GM21619 (cell line): Measurements from ENCODE around the gene LRRC27.
"Not testable (repeated sequence)": the region's sequence is repeated elsewhere in the genome, so short reads cannot be mapped to it uniquely, and the experiment has no call there.

Experiments used
- ATAC-seq: cut with Tn5 transposase; IDR thresholded peaks from one replicate; pipeline ENCODE4 v1.9.1; 2021; ENCODE audit not compliant: unreplicated experiment

Gene LRRC27

DNA sequence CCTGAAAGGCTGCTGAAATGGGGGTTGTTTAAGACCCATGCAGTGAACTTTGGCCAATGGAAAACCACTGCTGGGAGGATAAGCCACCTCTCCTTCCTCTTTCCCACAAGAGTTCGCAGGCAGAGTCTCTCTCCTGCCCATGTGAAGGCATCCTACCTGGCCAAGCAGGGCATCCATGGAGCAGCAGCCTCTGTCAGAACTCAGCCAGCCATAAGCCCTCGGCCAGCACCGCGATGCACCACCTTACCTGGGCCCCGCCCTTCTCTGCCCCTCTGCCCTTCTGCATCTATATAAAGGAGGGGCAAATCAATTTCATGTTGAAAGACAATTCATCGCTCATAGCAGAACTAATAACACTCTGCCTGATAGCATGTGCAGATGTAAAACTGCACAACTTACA, 18.1 kb upstream of the LRRC27 start:
- no peak for ATAC-seq

DNA sequence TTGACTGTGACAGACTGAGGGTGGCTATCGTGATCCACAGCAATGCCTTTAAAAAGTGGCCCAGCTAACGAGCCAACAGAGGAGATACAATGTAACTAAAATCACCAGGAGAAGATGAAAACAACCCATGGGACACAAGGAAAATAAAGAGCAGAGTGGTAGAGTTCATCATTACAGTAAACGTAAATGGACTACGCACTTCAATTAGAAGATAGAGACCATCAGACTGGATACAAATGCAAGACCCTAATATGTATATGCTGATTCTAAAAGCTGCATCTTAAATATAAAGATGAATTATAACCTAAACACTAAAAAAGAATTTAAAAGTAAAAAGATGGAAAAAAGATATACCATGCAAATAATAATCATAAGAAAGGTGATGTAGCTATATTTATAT, 17.7 kb upstream of the LRRC27 start:
- no peak for ATAC-seq

DNA sequence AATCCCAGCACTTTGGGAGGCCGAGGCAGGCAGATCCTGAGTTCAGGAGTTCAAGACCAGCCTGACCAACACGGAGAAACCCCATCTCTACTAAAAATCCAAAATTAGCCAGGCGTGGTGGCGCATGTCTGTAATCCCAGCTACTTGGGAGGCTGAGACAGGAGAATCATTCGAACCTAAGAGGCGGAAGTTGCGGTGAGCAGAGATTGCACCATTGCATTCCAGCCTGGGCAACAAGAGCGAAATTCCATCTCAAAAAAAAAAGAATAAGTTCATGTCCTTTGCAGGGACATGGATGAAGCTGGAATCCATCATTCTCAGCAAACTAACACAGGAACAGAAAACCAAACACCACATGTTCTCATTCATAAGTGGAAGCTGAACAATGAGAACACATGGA, 17.1 kb upstream of the LRRC27 start:
- ATAC-seq, result not testable (repeated sequence)

DNA sequence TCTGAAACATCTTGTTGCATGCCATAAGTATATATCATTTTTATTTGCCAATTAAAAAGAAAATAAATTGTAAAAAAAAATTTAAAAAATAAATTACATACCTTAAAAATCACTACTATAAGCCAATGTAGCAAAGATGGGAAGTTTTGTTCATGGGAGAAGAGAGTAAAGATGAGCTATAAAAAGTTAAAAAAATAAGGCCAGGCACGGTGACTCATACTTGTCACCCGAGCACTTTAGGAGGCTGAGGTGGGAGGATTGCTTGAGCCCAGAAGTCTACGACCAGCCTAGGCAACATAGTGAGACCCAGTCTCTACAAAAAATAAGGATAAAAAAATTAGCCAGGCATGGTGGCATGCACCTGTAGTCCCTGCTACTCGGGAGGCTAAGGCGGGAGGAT, 15.9 kb upstream of the LRRC27 start:
- ATAC-seq, result no peak

DNA sequence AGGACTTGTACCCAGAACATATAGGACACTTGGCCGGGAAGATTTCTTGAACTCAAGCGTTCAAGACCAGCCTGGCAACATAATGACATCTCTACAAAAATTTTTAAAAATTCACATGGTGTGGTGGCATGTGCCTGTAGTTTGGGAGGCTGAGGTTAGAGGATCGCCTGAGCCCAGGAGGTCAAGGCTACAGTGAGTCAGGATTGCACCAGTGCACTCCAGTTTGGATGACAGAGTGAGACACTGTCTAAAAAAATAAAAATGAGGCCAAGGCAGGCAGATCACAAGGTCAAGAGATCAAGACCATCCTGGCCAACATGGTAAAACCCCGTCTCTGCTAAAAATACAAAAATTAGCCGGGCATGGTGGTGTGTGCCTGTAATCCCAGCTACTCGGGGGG, 14.5 kb upstream of the LRRC27 start:
- not testable (repeated sequence) for ATAC-seq

DNA sequence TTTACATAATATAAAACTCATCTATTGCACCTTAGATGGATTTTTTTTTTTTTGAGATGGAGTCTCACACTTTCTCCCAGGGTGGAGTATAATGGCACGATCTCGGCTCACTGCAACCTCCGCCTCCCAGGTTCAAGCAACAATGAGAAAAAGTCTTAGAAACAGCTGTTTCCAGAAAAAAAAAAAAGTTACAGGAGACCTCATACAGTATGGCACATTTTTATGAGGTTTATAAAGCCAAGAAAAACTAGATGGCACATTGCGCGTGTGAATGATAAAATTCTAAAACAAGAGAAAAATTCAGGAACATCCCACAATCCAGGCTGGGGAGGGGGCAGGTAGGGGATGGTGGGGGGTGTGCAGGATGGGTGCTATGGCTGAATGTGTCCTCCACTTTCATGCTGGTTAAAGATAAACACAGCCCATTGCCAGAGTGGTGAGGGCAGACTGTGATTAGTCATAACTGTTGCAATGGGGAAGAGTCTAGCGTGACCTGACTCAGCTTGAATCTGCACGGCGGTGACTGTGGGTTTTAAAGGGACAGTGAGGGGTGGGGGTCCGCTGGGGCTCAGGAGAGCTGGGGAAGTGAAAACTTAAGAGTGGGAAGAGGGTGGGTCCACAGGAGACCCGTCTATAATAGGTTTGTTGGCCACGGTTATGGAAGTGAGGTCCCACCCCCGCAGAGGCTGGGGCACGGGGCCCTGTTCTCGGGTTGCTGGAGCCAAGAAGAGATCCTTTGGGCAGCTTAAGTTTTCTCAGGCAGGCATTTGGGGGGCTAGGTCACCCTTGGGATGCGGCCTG, 11.9 kb upstream of the LRRC27 start:
- peak; percentile 99 for ATAC-seq

DNA sequence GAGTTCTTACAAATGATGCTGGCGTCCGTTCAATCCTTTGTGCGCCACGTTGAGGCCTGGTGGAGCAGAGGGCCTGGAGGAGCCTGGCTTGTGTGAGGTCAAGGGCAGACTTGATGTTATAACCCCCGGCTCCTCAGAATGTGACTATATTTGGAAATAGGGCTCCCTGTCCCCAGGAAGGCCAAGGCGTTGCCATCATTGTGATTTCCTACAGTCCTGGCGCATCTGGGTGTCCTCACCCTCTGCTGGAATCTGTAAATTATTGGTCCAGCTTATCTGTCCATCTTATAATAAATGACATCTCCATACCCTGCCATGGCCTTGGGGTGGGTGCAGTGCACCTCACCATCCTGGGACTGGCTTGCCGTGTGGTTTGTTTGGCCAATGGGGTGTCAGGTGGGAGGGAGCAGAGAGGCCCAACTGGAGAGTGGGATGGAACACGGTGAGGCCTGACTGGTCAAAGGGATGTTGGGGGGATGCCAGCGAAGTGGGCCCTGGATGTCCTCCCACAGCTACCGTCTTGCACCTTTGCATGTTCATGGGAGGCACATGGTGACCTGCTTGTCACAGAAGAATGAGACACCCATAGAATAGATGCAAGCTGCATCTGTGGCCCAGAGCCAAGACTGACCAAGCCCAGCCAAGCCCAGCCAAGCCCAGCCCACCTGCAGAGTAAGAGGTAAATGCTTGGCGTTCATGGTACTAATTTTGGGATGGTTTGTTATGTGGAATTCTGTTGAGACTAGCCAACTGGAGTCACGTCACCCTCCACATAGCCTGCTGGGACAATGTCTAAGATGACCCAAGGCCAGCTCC, 11.1 kb upstream of the LRRC27 start:
- no peak for ATAC-seq

DNA sequence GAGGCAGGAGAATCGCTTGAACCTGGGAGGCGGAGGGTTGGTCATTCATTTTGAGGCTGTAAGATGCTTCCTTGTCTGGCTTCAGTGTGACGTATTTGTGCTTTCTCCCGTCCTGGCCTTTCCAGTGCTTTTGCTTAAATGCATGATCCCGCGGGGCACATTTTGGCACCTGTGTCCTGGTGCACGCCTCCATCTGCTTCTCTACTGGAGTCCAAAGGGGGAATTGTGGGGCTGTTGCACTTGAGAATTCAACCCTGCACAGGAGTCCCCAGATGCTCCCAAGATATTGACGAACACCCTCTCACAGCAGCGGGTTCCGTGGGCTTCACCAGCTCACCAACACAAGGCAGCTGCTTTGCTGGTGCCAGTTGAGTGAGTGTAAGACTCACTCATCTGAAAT, 10.3 kb upstream of the LRRC27 start:
- ATAC-seq, result no peak

DNA sequence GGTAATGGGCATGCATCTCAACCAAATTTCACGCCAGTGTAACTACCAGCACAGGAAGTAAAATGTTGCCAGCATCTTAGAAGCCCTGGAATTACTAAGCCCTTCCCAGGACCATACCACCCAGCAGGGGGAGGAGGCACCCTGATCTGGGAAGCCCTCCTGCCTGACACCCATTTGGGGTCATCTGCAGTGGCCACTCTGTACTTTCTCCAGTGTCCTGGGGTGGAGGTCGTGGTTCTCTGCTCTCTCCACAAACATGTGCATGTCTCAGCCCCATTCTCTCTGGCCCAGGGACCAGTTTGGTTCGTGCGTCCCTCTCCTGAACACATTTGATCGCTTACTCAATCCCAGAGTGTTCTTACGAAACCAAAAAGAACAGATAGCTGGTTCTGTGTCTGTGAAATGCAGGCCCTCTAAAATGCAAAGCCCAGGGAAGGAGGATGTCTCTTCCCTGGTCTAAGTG, 9.4 kb upstream of the LRRC27 start:
- no peak for ATAC-seq

DNA sequence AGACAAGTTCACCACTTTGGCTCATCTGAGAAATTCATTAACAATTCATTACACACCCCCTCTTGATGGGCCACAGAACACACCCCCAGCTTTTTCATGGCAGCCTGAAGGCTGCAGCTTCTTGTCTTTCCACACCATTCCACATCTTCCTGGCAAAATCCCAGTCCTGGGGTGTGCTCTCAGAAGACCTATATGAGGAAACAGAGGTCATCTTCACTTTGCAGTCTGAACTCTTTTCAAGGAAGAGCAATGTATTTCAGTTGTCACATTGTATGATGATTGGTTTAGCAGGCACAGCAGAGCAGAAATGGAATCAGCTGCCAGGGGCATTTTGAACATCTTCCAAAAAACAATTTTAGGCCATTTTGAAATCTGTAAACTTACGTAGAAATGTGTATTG, 7.8 kb upstream of the LRRC27 start:
- ATAC-seq, result no peak

DNA sequence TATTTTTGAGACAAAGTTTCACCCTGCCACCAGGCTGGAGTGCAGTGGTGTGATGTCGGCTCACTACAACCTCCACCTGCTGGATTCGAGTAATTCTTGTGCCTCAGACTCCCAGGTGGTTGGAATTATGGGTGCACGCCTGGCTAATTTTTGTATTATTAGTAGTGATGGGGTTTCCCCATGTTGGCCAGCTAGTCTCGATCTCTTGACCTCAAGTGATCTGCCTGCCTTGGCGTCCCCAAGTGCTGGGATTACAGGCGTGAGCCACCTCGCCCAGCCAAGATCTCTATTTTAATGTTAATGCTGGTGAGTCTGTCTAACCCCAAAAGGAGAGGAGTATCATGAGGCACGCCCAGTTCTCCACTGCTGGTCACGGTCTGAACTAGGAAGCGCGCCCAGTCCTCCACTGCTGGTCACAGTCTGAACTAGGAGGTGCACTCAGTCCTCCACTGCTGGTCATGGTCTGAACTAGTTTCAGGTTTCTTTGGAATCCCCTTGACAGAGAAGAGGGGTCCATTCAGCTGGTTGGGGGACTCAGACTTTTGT, 5.6 kb upstream of the LRRC27 start:
- ATAC-seq, result no peak

DNA sequence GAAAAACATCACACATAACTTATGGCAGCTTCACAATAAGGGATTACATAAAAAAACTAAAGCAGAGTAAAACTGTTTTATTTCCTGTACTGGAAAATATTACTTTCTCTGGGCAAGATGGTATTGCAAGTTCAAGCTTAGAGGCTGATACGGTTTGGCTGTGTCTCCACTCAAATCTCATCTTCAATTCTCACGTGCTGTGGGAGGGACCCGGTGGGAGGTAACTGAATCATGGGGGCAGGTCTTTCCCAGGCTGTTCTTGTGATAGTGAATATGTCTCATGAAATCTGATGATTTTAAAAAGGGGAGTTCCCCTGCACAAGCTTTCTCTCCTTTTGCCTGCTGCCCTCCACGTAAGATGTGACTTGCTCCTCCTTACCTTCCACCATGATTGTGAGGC, 5.1 kb upstream of the LRRC27 start:
- ATAC-seq, result no peak

DNA sequence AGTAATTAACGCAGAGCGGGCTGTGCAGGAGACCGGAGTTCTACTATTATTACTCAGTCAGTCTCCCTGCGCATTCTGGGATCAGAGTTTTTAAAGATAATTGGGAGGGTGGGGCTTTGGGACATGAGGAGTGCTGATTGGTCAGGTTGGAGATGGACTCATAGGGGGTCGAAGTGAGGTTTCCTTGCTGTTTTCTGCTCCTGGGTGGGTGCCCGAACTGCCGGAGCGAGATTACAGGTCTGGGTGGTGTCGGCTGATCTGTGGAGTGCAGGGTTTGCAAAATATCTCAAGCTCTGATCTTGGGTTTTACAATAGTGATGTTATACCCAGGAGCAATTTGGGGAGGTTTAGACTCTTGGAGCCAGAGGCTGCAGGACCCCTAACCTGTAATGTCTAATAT, 3.9 kb upstream of the LRRC27 start:
- ATAC-seq, result no peak

DNA sequence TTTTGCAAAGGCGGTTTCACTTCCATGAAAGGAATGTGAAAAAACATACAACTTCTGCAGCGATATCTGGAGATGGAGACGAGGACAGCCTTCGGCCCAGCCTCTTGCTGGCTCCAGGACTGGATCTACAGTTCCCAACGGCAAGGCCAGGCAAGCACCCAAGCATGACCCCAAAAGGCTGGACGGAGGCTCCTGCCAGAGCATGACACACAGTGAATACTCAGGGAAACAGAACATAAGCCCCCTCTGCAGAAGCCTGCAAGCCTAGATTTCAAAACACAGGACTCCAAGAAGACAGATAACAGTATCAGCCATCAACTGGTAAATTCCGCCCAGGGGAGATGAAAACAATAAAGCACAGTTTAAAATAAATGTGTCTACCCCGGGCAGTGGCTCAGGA, 3.3 kb upstream of the LRRC27 start:
- ATAC-seq, result no peak

DNA sequence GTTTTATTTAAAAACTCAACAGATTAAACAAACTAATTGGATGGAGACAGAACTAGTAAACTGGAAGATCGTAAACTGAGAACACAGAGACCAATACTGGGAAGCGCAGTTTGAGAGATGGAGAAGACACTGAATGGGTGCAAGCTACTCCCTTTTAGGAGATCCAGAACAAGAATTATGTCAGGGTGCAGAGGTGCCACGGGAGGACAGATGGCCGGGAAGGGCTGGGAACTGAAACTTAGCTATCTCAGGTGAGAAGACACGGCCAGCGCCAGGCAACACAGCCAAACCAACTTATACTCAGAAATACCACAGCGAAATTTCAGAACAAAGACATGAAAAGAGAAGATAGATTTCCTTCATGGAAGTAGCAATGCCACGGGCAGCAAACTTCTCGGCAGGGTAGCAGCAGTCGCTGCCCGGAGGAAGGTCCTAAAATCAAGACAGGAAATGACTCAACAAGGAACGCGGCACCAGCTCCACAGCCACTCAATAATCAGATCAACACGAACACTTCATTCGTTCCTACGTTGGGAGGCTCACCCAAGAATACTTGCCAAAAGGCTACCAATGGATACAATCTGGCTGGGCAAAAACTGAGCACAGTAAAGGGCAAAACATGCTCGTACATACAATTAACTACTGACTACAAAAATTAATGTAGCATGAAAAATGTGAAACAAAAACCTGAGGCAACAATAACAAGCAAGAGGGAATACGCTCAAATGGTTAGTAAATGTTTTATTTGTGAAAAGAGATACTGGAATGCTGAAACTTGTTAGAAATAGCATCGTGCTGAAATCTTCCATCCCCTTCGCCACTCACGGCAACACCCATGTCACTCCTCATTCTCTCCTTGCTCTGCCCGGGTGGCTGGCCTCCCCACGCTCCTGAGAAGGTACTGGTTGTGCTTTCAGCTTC, 2.2 kb upstream of the LRRC27 start:
- ATAC-seq, result peak; percentile 17

DNA sequence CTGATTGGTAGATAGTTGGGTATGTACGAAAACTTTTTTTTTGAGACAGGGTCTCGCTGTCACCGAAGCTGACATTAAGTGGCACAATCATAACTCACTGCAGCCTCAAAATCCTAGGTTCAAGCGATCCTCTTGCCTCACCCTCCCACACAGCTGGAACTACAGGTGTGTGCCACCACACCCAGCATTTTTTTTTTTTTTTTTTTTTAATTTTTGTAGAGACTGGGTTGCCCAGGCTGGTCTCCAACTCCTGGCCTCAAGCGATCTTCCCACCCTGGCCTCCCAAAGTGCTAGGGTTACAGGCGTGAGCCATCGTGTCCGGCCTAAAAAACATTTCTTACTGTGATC, 1.5 kb upstream of the LRRC27 start:
- ATAC-seq, result no peak

DNA sequence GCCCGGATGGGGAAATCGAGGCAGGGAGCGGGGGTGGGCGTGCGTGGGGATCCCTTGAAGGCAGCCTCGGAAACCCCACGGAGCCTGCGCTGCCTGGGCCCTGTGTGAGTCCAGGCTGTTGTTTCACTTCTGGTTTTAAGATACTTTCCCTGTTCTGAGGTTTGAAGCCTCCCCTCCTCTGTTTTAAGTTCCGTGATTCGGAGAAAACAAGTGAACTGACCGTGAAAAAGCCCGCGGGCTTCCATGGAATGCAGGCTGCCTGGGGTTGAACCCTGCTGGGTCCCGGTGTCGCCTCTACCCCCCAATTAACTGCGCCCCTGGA, 401 bp downstream of the LRRC27 start:
- ATAC-seq, result peak; percentile 36

DNA sequence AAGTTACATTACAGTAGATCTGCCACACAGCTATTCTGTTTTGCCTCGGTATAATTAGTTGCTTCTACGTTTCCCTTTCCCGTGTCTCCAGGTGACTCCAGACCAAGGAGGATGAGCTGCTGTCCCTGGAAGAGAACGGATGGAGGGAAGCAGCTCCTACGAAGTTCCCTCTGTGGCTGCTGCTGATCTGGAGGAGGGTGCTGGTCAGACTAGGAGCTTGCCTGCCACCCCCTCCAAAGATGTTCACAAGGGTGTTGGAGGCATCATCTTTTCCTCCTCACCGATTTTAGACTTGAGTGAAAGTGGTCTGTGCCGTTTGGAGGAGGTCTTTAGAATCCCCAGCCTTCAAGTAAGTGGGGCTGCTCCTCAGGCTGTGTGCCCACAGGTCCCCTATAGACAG, 1.4 kb downstream of the LRRC27 start:
- no peak for ATAC-seq

DNA sequence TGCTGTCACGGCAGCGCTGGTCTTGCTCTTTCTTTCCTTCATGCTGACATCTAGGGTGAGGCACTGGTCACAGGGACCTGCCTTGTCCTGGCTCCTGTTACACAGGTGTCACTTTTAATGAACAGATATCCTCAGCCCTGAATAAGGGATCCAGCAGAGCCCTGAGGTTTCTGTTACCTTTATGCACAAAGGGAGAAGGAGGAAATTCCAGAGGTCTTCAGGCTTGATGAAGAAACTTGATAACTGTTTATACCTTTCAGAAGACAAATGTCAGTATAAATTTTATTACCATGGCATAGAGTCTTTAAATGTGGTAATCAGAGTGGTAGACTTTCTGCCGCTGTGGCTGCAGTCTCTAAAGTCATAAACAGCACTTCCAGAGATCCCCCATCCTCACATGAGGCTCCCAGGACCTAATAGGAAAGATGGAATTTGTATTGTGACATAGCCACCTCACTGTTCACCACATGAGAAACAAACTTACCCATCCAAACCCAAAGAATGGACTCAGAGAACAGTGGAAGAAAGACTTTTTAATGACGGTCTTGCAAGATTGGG, 2.7 kb downstream of the LRRC27 start:
- no peak for ATAC-seq

DNA sequence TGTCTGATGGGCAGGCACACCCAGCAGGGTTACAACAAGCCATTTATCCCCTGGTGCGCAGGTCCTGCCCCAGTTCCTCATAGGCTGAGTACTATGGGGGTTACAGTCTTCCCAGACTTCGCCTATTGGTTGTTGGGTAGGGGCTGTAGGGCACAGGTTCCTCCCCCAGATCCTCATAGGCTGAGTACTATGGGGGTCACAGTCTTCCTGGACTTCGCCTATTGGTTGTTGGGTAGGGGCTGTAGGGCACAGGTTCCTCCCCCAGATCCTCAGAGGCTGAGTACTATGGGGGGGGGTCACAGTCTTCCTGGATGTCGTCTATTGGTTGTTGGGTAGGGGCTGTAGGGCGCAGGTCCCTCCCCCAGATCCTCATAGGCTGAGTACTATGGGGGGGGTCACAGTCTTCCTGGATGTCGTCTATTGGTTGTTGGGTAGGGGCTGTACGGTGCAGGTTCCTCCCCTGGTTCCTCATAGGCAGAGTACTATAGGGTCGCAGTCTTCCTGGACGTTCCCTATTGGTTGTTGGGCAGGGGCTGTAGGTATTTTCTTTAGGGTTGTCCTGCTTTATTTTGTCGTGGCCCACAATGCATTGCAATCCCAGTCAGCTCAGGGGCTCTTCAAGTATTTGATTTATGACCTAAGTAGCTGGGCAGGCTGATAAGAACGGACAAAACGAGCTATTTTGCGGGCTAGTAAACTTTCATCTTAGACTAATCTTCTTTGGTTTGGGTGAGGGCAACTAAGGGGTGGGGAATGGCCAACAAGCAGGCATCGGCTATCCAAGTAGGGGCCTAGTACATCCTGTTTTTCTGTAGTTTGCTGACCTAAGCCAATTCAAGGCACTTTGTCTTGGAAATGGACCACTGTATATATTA, 3.4 kb downstream of the LRRC27 start:
- ATAC-seq, result peak; percentile 43
